Kidney (tissue), 14 donors: Measurements from ENCODE around the gene TEX9. TPM values are rescaled to one million over a fixed set of nuclear protein-coding genes. Genes with fewer than 3 reads are reported as not detected.
"Not testable (repeated sequence)": the region's sequence is repeated elsewhere in the genome, so short reads cannot be mapped to it uniquely, and the experiment has no call there.

Experiments
- DNase-seq, 5 donors: peaks; one replicate each; pipeline ENCODE4 v3.0.0-alpha.2; 2013 to 2020
- FAIRE-seq: peaks from 2 replicates; lab custom pipeline; 2012; peaks lifted over from hg19 to GRCh38; lab: Jason Lieb, UNC
- H3K27ac ChIP-seq, 2 donors: one replicate each; pipeline ENCODE4 v1.7.0; 2013; ENCODE audit warnings: low read depth in 2 of 2, low read length in 2 of 2, inconsistent platforms in 1 of 2
- H3K27me3 ChIP-seq: one replicate; pipeline ENCODE4 v1.7.1; 2013; ENCODE audit warnings: low read length, inconsistent platforms; ENCODE audit not compliant: control insufficient read depth, insufficient read depth
- H3K36me3 ChIP-seq, 3 donors: one replicate each; pipeline versions ENCODE4 v1.7.0 to v1.7.1; 2013; ENCODE audit warnings: low read length in 3 of 3, control low read depth in 1 of 3, inconsistent platforms in 1 of 3; ENCODE audit not compliant: insufficient read depth in 3 of 3, control insufficient read depth in 2 of 3
- H3K4me1 ChIP-seq, 3 donors: one replicate each; pipeline versions ENCODE4 v1.7.0 to v1.7.1; 2013; ENCODE audit warnings: low read length in 3 of 3, inconsistent platforms in 1 of 3, low read depth in 1 of 3; ENCODE audit not compliant: control insufficient read depth in 2 of 3, insufficient read depth in 2 of 3
- H3K4me3 ChIP-seq, 3 donors: one replicate each; pipeline versions ENCODE4 v1.7.0 to v1.8.1; 2013; ENCODE audit warnings: low read length in 3 of 3, control low read depth in 1 of 3, inconsistent platforms in 1 of 3
- H3K9ac ChIP-seq, 3 donors: one replicate each; pipeline versions ENCODE4 v1.7.0 to v1.7.1; 2013; ENCODE audit warnings: low read length in 3 of 3, control low read depth in 1 of 3, inconsistent platforms in 1 of 3
- H3K9me3 ChIP-seq, 3 donors: one replicate each; pipeline versions ENCODE4 v1.7.0 to v1.7.1; 2013; ENCODE audit warnings: low read length in 3 of 3, control low read depth in 1 of 3, inconsistent platforms in 1 of 3; ENCODE audit not compliant: control insufficient read depth in 2 of 3, insufficient read depth in 1 of 3
- CTCF ChIP-seq: IDR thresholded peaks from 3 replicates; pipeline ENCODE4 v1.5.1; 2012; ENCODE audit warnings: mild to moderate bottlenecking, moderate library complexity, borderline replicate concordance; ENCODE audit not compliant: insufficient read depth; ENCODE audit errors: extremely low read depth
- intact Hi-C: fragments of 100-400 bp; cut with DNase I; formaldehyde crosslinking; loops from one replicate; pipeline ENCODE4 v1.11.1; 2022
- polyA plus RNA-seq: library from polyadenylated mRNA; stranded (reverse); fragments of 350-450 nt; fragmentation: Illumina TruSeq; extraction: RNeasy Lipid Tissue Mini Kit (QIAGEN cat#74804); gene quantifications from one replicate; pipeline ENCODE4 v1.2.3, GENCODE V29; 2014; ENCODE audit warnings: low read depth, low replicate concordance; ENCODE audit not compliant: insufficient read depth
- total RNA-seq: library from RNA; stranded (reverse); fragmentation: NEBNext Ultra II Directional; extraction: Animal tissue kit (Norgen Biotek cat#: 25700); gene quantifications from one replicate; pipeline ENCODE4 v1.2.1, GENCODE V29; 2021
- donor health status: control.
- donor health status: control.
- donor health status: control.
- donor health status: control.
- donor health status: control.
- donor health status: DM: yes; HTN: yes; CAD: no.
- donor health status: Normal renal cell carcinoma (clear cell type).

TEX9 gene
- total and polyA plus RNA-seq, 2 donors from 2014 or later = 9.4 to 35.2 TPM

GRCh38 chr15:56371495-56372147, 6.4 kb downstream of the TEX9 start:
- no peak overlapping the region for H3K4me3 ChIP-seq
- no peak for DNase-seq
- no peak overlapping the region for H3K27ac ChIP-seq

GRCh38 chr15:56374693-56375092, 9.5 kb downstream of the TEX9 start:
- H3K9me3 ChIP-seq, H3K27me3 ChIP-seq, H3K9ac ChIP-seq, H3K4me1 ChIP-seq, H3K36me3 ChIP-seq, H3K4me3 ChIP-seq, DNase-seq, H3K27ac ChIP-seq, FAIRE-seq, intact Hi-C loops: not testable (repeated sequence)

More at GRCh38 chr15:56371495-56372147, 6.4 kb downstream of the TEX9 start:
- Histone ChIP-seq H3K36me3 (no peaks in the 10 kb centered on the region), H3K9ac (no peak overlapping the region), H3K9me3 (no peaks in the 10 kb centered on the region), H3K4me1 (no peaks in the 10 kb centered on the region), H3K27me3 (no peaks in the 10 kb centered on the region)
- no peak for FAIRE-seq
- TF ChIP-seq CTCF = no peak
- intact Hi-C loops = no loop called here

- H3K4me3 ChIP-seq, H3K27ac ChIP-seq, FAIRE-seq, H3K9me3 ChIP-seq, intact Hi-C loops, H3K36me3 ChIP-seq, H3K4me1 ChIP-seq, H3K27me3 ChIP-seq, H3K9ac ChIP-seq, DNase-seq: not testable (repeated sequence)
Measured at GRCh38 chr15:56377822-56378221, 12.6 kb downstream of the TEX9 start.

GRCh38 chr15:56383010-56383409, 17.8 kb downstream of the TEX9 start:
- FAIRE-seq = no peak
- intact Hi-C loops = no loop called here

More at GRCh38 chr15:56383010-56383409, 17.8 kb downstream of the TEX9 start:
- DNase-seq = no peak
- H3K27ac ChIP-seq = no peak overlapping the region
- no peaks in the 10 kb centered on the region for H3K36me3 ChIP-seq
- TF ChIP-seq CTCF = no peak
- peaks cover 0 to 1% (median 0%) of the 10 kb centered on the region in 3 donors for H3K9me3 ChIP-seq
- H3K4me1 ChIP-seq = no peaks in the 10 kb centered on the region
- no peaks in the 10 kb centered on the region for H3K27me3 ChIP-seq
- H3K9ac ChIP-seq = no peak overlapping the region
- H3K4me3 ChIP-seq = no peak overlapping the region
